GM19239 (cell line): ENCODE data around the gene EXOC6B.
"Not testable (repeated sequence)": the region's sequence is repeated elsewhere in the genome, so short reads cannot be mapped to it uniquely, and the experiment has no call there.

Experiments
- DNase-seq: peaks from one replicate; pipeline ENCODE4 v3.0.0; 2011; ENCODE audit warnings: low spot score; ENCODE audit not compliant: insufficient read length
- FAIRE-seq: peaks from 2 replicates; lab custom pipeline; 2011; peaks lifted over from hg19 to GRCh38; lab: Jason Lieb, UNC

The EXOC6B gene

GRCh38 chr2:72694715-72695496 lies 130.9 kb downstream of the EXOC6B start:
- FAIRE-seq (no peak), DNase-seq (no peak)

GRCh38 chr2:72689579-72690195 lies 136.1 kb downstream of the EXOC6B start:
- no peak for FAIRE-seq
- DNase-seq: no peak

- FAIRE-seq (no peak), DNase-seq (no peak)
Measured at GRCh38 chr2:72685638-72686213, 140.1 kb downstream of the EXOC6B start.

GRCh38 chr2:72682061-72682460 lies 143.8 kb downstream of the EXOC6B start:
- DNase-seq (no peak), FAIRE-seq (no peak)

- no peak for FAIRE-seq
- no peak for DNase-seq
Measured at GRCh38 chr2:72681016-72681995, 144.5 kb downstream of the EXOC6B start.

GRCh38 chr2:72678024-72678423 lies 147.8 kb downstream of the EXOC6B start:
- DNase-seq (no peak), FAIRE-seq (no peak)

GRCh38 chr2:72676341-72677025 lies 149.3 kb downstream of the EXOC6B start:
- DNase-seq (no peak), FAIRE-seq (no peak)

GRCh38 chr2:72674982-72675915 lies 150.6 kb downstream of the EXOC6B start:
- DNase-seq (no peak), FAIRE-seq (no peak)

- DNase-seq: no peak
- no peak for FAIRE-seq
Measured at GRCh38 chr2:72673279-72673678, 152.6 kb downstream of the EXOC6B start.

- FAIRE-seq (no peak), DNase-seq (no peak)
Measured at GRCh38 chr2:72669121-72669520, 156.7 kb downstream of the EXOC6B start.

GRCh38 chr2:72668647-72669046 lies 157.2 kb downstream of the EXOC6B start:
- FAIRE-seq: no peak
- DNase-seq: no peak

- FAIRE-seq: no peak
- DNase-seq: no peak
Measured at GRCh38 chr2:72665448-72665847, 160.4 kb downstream of the EXOC6B start.

GRCh38 chr2:72661985-72662384 lies 163.8 kb downstream of the EXOC6B start:
- DNase-seq: no peak
- FAIRE-seq: no peak

GRCh38 chr2:72649810-72650209 lies 176.0 kb downstream of the EXOC6B start:
- DNase-seq (no peak), FAIRE-seq (no peak)

GRCh38 chr2:72641221-72641620 lies 184.6 kb downstream of the EXOC6B start:
- not testable (repeated sequence) for DNase-seq, FAIRE-seq

- DNase-seq: no peak
- no peak for FAIRE-seq
Measured at GRCh38 chr2:72638600-72639211, 187.1 kb downstream of the EXOC6B start.

- FAIRE-seq (no peak), DNase-seq (no peak)
Measured at GRCh38 chr2:72636210-72636609, 189.6 kb downstream of the EXOC6B start.

GRCh38 chr2:72630767-72631166 lies 195.1 kb downstream of the EXOC6B start:
- FAIRE-seq: no peak
- no peak for DNase-seq
